Nucleus accumbens (tissue), 56 donors: ENCODE results near the gene PTPRS.

ENCODE experiments used
- DNase-seq, 56 donors: peaks; one replicate each; lab custom pipeline; 2025; lab: John Stamatoyannopoulos, UW

Gene PTPRS

GRCh38 chr19:5355693-5356092 is 15.1 kb upstream of the PTPRS start:
- no peak for DNase-seq

GRCh38 chr19:5355076-5355475 is 14.5 kb upstream of the PTPRS start:
- no peak for DNase-seq

- DNase-seq, result no peak
Observed at GRCh38 chr19:5354403-5354802, 13.8 kb upstream of the PTPRS start.

- no peak for DNase-seq
Observed at GRCh38 chr19:5352229-5352763, 11.7 kb upstream of the PTPRS start.

GRCh38 chr19:5351731-5352228 is 11.2 kb upstream of the PTPRS start:
- no peak for DNase-seq

- no peak for DNase-seq
Observed at GRCh38 chr19:5349041-5349440, 8.4 kb upstream of the PTPRS start.

- peak in 5 of 56 donors; percentile 17 to 50 (median 22) for DNase-seq
Observed at GRCh38 chr19:5345895-5346386, 5.3 kb upstream of the PTPRS start.

- no peak for DNase-seq
Observed at GRCh38 chr19:5343848-5344247, 3.2 kb upstream of the PTPRS start.

- no peak for DNase-seq
Observed at GRCh38 chr19:5342573-5343201, 2.1 kb upstream of the PTPRS start.

- no peak for DNase-seq
Observed at GRCh38 chr19:5341981-5342380, 1.4 kb upstream of the PTPRS start.

GRCh38 chr19:5341448-5341820 is 822 bp upstream of the PTPRS start:
- DNase-seq, result no peak

- DNase-seq, result peak in 22 of 56 donors; percentile 20 to 64 (median 40)
Observed at GRCh38 chr19:5339950-5340636, 519 bp downstream of the PTPRS start.

GRCh38 chr19:5339198-5339949 is 1.2 kb downstream of the PTPRS start:
- DNase-seq, result peak in 9 of 56 donors; percentile 12 to 54 (median 21)

- DNase-seq, result peak in 31 of 56 donors; percentile 2 to 61 (median 19)
Observed at GRCh38 chr19:5338656-5339197, 1.9 kb downstream of the PTPRS start.

- DNase-seq, result peak in 4 of 56 donors; percentile 3 to 29 (median 10)
Observed at GRCh38 chr19:5337708-5338655, 2.6 kb downstream of the PTPRS start.

- DNase-seq, result peak in 24 of 56 donors; percentile 10 to 66 (median 26)
Observed at GRCh38 chr19:5337126-5337525, 3.5 kb downstream of the PTPRS start.

- peak in 1 of 56 donors; percentile 5 for DNase-seq
Observed at GRCh38 chr19:5336195-5336965, 4.2 kb downstream of the PTPRS start.

GRCh38 chr19:5335593-5335992 is 5.0 kb downstream of the PTPRS start:
- DNase-seq, result no peak
